Parathyroid adenoma (tissue), 2 donors: ENCODE measurements around the gene POC5.
"Not testable (repeated sequence)": the region's sequence is repeated elsewhere in the genome, so short reads cannot be mapped to it uniquely, and the experiment has no call there.

Source experiments
- H2AFZ ChIP-seq: fragments of 300-600 bp; sonication (generic); one replicate; pipeline ENCODE4 v1.7.0; 2017; ENCODE audit warnings: antibody characterized with exemption, mild to moderate bottlenecking
- H3K27ac ChIP-seq: fragments of 300-600 bp; sonication (generic); one replicate; pipeline ENCODE4 v1.7.0; 2017
- H3K27me3 ChIP-seq: fragments of 300-600 bp; sonication (generic); one replicate; pipeline ENCODE4 v1.7.0; 2017; ENCODE audit warnings: low read length; ENCODE audit not compliant: control insufficient read depth, insufficient read depth
- H3K36me3 ChIP-seq: fragments of 300-600 bp; sonication (generic); one replicate; pipeline ENCODE4 v1.7.0; 2017; ENCODE audit warnings: low read length; ENCODE audit not compliant: control insufficient read depth, insufficient read depth
- H3K4me1 ChIP-seq: fragments of 300-600 bp; sonication (generic); one replicate; pipeline ENCODE4 v1.7.0; 2017; ENCODE audit warnings: control low read depth
- H3K4me2 ChIP-seq: fragments of 300-600 bp; sonication (generic); one replicate; pipeline ENCODE4 v1.7.0; 2017; ENCODE audit warnings: low read length
- H3K4me3 ChIP-seq: fragments of 300-600 bp; sonication (generic); one replicate; pipeline ENCODE4 v1.7.0; 2017; ENCODE audit warnings: low read depth, low read length
- H3K79me2 ChIP-seq: fragments of 300-600 bp; sonication (generic); one replicate; pipeline ENCODE4 v1.7.0; 2017; ENCODE audit warnings: control low read depth
- H3K9ac ChIP-seq: fragments of 300-600 bp; sonication (generic); one replicate; pipeline ENCODE4 v1.7.0; 2017; ENCODE audit warnings: mild to moderate bottlenecking
- H3K9me3 ChIP-seq: fragments of 300-600 bp; sonication (generic); one replicate; pipeline ENCODE4 v1.7.0; 2017; ENCODE audit warnings: low read length; ENCODE audit not compliant: control insufficient read depth
- TF ChIP-seq, protein P1 (sequence below): fragments of 300-600 bp; sonication (generic); IDR thresholded peaks from one replicate; pipeline ENCODE4 v1.7.0; 2017; ENCODE audit warnings: antibody characterized with exemption, mild to moderate bottlenecking
- donor health status: primary hyperparathyroidism.

The POC5 gene

DNA sequence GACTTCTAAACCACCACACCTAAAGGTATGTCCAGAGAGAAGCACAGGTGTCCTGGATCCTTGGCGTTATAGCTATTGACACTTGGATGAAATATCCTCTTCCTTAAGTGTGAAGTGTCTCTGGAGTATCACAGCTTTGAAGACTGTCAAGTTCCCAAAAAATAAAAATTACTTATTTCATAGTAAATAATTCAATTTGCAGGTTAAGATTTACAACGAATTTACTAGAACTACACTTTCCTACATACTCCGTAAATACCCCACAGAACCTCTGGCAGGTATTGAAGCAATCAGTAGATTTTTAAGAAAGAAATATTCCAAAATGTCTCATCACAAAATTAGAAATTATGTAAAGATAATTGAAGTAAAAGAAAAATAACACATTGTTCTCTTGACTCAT lies 27.1 kb upstream of the POC5 start:
- Histone ChIP-seq H3K27me3 (no peaks in the 10 kb centered on the region), H3K9ac (no peak overlapping the region), H3K4me3 (no peak overlapping the region), H2AFZ (no peak overlapping the region), H3K36me3 (no peaks in the 10 kb centered on the region), H3K4me1 (no peaks in the 10 kb centered on the region), H3K9me3 (no peaks in the 10 kb centered on the region), H3K27ac (no peak overlapping the region), H3K4me2 (no peak overlapping the region), H3K79me2 (no peaks in the 10 kb centered on the region)
- TF ChIP-seq, protein P1, sequence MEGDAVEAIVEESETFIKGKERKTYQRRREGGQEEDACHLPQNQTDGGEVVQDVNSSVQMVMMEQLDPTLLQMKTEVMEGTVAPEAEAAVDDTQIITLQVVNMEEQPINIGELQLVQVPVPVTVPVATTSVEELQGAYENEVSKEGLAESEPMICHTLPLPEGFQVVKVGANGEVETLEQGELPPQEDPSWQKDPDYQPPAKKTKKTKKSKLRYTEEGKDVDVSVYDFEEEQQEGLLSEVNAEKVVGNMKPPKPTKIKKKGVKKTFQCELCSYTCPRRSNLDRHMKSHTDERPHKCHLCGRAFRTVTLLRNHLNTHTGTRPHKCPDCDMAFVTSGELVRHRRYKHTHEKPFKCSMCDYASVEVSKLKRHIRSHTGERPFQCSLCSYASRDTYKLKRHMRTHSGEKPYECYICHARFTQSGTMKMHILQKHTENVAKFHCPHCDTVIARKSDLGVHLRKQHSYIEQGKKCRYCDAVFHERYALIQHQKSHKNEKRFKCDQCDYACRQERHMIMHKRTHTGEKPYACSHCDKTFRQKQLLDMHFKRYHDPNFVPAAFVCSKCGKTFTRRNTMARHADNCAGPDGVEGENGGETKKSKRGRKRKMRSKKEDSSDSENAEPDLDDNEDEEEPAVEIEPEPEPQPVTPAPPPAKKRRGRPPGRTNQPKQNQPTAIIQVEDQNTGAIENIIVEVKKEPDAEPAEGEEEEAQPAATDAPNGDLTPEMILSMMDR, result no peak

DNA sequence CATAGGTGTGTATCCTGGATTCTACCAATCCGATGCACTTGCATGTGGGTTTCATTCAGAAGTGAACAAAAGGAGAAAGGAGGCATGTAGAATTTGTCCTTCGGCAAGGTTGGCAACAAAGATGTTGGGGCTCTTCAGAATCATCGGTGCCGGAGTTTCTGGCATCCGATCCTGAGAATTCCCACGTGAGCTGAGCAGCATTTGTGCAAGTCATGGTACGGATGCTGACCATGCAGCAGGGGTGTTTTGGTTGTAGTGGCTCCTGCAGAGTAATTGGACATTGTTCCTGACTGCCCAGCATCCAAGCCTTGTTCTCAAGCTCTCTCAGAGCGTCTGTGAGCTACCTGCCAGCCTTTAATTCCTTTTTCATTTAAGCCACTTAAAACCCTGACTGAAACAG lies 19.0 kb upstream of the POC5 start:
- Histone ChIP-seq H3K4me3 (no peak overlapping the region), H3K27ac (no peak overlapping the region), H2AFZ (no peak overlapping the region), H3K27me3 (no peaks in the 10 kb centered on the region), H3K9ac (no peak overlapping the region), H3K36me3 (no peaks in the 10 kb centered on the region), H3K4me1 (no peaks in the 10 kb centered on the region), H3K9me3 (no peaks in the 10 kb centered on the region), H3K4me2 (no peak overlapping the region), H3K79me2 (no peaks in the 10 kb centered on the region)
- TF ChIP-seq, protein P1, result no peak

DNA sequence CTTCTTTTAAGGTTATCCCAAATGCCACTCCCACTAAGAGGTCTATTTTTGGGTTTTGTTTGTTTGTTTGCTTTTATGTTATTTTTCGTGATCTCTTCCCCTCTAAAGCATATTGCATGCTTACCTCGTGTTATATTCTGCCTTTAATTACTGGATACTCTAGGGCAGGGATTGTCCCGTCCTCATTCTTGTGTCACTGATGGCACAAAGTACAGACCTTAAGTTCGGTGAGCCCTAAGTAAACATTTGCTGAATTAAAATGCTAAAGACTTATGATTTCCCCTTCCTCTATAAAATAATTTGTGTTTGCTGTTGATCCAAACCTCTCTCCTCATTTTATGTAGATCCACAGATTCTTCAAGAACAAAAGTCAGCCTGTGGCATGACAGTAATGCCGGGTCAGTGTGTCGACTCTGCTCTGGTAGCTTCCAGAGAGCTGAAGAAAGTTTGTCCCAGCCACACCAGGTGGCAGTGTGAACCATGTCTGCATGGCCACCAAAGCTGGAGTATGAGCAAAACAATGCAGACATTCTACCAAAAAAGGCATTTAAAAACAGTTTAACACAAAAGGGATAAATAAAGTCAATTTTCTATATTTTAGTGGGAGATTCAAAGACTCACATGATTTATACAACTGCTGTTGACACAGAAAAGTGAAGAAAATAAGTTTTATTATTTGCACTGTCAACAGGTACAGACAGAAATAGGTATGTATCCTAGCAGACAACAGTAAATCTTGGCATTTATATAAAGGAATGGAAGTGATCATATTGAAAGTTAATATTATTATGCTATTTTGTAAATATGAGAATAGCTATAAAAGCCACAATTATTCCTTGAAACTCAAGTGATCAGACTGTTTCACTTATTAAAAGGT lies 17.9 kb upstream of the POC5 start:
- H3K27me3 ChIP-seq, result no peaks in the 10 kb centered on the region
- no peak overlapping the region for H3K4me2 ChIP-seq
- no peak overlapping the region for H2AFZ ChIP-seq
- H3K36me3 ChIP-seq, result no peaks in the 10 kb centered on the region
- H3K27ac ChIP-seq, result no peak overlapping the region
- H3K9me3 ChIP-seq, result no peaks in the 10 kb centered on the region
- TF ChIP-seq, protein P1, result peak; percentile 30
- H3K4me1 ChIP-seq, result no peaks in the 10 kb centered on the region
- H3K79me2 ChIP-seq, result no peaks in the 10 kb centered on the region
- no peak overlapping the region for H3K9ac ChIP-seq
- no peak overlapping the region for H3K4me3 ChIP-seq

DNA sequence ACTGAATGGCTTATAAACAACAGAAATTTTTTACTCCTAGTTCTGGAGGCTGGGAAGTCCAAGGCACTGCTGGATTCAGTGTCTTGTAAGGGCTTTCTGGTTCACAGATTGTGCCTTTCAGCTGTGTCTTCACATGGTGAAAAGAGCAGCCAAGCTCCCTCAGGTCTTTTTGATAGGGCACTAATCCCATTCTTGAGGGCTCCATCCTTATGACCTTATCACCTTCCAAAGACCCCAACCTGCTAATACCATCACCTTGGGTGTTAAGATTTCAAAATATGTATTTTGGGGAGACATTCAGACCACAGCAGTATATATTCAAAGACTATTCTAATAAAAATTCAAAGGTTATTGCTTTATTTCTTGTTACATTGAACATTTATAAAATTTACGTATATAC lies 16.5 kb upstream of the POC5 start:
- Histone ChIP-seq H3K27ac (no peak overlapping the region), H2AFZ (no peak overlapping the region), H3K4me2 (no peak overlapping the region), H3K27me3 (no peaks in the 10 kb centered on the region), H3K36me3 (no peaks in the 10 kb centered on the region), H3K79me2 (no peaks in the 10 kb centered on the region), H3K9ac (no peak overlapping the region), H3K4me1 (no peaks in the 10 kb centered on the region), H3K4me3 (no peak overlapping the region), H3K9me3 (no peaks in the 10 kb centered on the region)
- TF ChIP-seq, protein P1, result no peak

DNA sequence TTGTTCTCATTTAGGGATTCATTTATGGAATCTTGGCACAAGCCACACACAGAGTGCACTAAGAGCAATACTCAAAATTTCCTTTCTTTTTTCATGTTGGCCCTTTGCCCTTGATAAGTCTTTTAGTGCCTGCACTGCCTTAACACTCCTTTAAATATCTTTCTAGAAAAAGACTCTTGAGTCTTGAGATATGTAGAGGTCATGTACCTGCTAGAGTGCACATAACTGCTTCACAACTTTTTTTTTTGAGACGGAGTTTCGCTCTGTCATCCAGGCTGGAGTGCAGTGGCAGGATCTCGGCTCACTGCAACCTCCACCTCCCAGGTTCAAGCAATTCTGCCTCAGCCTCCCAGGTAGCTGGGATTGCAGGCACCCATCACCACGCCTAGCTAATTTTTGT lies 14.3 kb upstream of the POC5 start:
- not testable (repeated sequence) for H2AFZ ChIP-seq, H3K27ac ChIP-seq, H3K9me3 ChIP-seq, H3K27me3 ChIP-seq, H3K4me2 ChIP-seq, H3K4me1 ChIP-seq, H3K36me3 ChIP-seq, H3K9ac ChIP-seq, H3K4me3 ChIP-seq, H3K79me2 ChIP-seq
